Cardiac muscle cell (in vitro differentiated cells and primary cell): ENCODE measurements around the gene OR2J3. TPM values are rescaled to one million over a fixed set of nuclear protein-coding genes. Genes with fewer than 3 reads are reported as not detected.

ENCODE experiments used
- DNase-seq, 2 donors: peaks; one replicate each; pipeline versions ENCODE4 v3.0.0 to v3.0.0-alpha.2; 2010 to 2017; ENCODE audit warnings: low read depth in 1 of 2, low spot score in 1 of 2
- H3K27ac ChIP-seq: fragments of 200-600 bp; sonication (generic); 2 replicates; pipeline ENCODE4 v1.5.1; 2016
- H3K27me3 ChIP-seq: fragments of 200-600 bp; sonication (generic); 2 replicates; pipeline ENCODE4 v1.6.0; 2016; ENCODE audit warnings: control low read depth
- H3K36me3 ChIP-seq: fragments of 200-600 bp; sonication (generic); 2 replicates; pipeline ENCODE4 v1.5.1; 2016; ENCODE audit warnings: control low read depth
- H3K4me1 ChIP-seq: fragments of 200-600 bp; sonication (generic); 2 replicates; pipeline ENCODE4 v1.8.1; 2017; ENCODE audit warnings: low read depth, mild to moderate bottlenecking, mixed run types
- H3K4me3 ChIP-seq: fragments of 200-600 bp; sonication (generic); 2 replicates; pipeline ENCODE4 v1.5.1; 2016; ENCODE audit warnings: mild to moderate bottlenecking
- H3K9me3 ChIP-seq: fragments of 200-600 bp; sonication (generic); 2 replicates; pipeline ENCODE4 v1.5.1; 2017; ENCODE audit warnings: low read depth, mild to moderate bottlenecking, control low read depth
- polyA plus RNA-seq: library from polyadenylated mRNA; unstranded; fragments of >200 nt; fragmentation: Nextera tagmentation; extraction: Ambion mirVana; gene quantifications from 2 replicates; pipeline ENCODE4 v1.2.1, GENCODE V29; 2016
- total RNA-seq: library from RNA; depleted of rRNA; stranded (reverse); fragments of >200 nt; gene quantifications from 2 replicates; pipeline ENCODE4 v1.2.3, GENCODE V29; 2016
- TF ChIP-seq, protein P1 (sequence below): IDR thresholded peaks from 2 replicates; pipeline ENCODE4 v1.5.1; 2012; ENCODE audit warnings: low read depth, mild to moderate bottlenecking, low read length

The OR2J3 gene
- total and polyA plus RNA-seq, 2 experiments from 2014 or later: not detected

DNA sequence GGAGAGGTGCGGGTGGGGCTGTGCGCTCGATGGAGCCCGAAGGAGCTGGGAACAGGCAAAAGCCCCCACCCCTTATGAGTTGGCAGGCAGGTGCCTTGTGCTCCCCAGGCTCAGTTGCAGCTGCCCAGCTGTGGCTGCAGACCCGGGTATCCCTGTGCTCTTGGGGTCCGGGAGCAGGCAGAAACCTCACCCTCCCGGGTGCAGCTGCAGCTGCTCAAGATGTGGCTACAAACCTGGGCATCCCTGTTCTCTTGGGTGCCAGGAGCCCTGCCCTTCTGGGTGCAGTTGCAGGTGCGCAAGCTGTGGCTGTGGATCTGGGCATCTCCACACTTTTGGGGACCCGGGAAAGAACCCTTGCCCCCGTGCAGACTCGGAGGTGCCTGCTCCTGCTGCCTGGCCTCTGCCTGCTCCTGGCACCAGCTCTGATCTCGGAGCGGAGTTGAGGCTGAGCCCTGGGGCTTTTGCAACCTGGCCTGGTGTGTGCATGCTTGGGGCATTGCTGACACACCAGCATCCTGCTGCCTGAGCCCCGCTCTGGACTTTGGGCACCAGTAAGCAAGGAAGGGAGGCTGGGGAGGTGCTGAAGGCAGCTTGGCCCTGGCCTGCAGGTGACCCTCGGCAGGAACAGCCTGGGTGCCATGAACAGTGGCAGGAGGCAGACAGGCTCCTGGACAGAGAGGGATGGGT, 21.6 kb downstream of the OR2J3 start:
- TF ChIP-seq, protein P1, sequence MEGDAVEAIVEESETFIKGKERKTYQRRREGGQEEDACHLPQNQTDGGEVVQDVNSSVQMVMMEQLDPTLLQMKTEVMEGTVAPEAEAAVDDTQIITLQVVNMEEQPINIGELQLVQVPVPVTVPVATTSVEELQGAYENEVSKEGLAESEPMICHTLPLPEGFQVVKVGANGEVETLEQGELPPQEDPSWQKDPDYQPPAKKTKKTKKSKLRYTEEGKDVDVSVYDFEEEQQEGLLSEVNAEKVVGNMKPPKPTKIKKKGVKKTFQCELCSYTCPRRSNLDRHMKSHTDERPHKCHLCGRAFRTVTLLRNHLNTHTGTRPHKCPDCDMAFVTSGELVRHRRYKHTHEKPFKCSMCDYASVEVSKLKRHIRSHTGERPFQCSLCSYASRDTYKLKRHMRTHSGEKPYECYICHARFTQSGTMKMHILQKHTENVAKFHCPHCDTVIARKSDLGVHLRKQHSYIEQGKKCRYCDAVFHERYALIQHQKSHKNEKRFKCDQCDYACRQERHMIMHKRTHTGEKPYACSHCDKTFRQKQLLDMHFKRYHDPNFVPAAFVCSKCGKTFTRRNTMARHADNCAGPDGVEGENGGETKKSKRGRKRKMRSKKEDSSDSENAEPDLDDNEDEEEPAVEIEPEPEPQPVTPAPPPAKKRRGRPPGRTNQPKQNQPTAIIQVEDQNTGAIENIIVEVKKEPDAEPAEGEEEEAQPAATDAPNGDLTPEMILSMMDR: no peak

DNA sequence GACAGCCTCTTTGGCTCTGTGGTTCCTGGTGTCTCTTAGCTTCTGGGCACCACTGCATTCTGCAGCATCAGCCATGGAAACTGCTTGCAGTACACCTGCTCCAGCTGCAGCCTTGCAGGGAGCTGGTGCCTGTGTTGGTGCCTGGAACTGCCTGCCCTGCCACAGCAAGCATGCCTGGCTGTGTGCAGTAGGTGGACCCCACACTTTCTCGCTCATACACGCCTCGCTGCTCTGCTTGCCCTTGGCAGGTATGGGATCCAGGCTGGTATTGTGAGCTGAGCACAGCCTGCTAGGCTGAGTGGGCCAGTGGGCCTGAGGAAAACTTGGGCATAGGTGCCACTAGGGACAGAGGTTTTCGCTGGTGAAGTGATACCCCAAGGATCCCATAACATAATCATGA, 22.8 kb downstream of the OR2J3 start:
- H3K27ac ChIP-seq: no peak overlapping the region
- no peaks in the 10 kb centered on the region for H3K9me3 ChIP-seq
- H3K36me3 ChIP-seq: no peaks in the 10 kb centered on the region
- H3K4me3 ChIP-seq: no peak overlapping the region
- TF ChIP-seq, protein P1: no peak
- H3K27me3 ChIP-seq: peaks cover 3% of the 10 kb centered on the region
- no peaks in the 10 kb centered on the region for H3K4me1 ChIP-seq
- no peak for DNase-seq

More for the DNA sequence above, 21.6 kb downstream of the OR2J3 start:
- Histone ChIP-seq H3K27me3 (peaks cover 3% of the 10 kb centered on the region), H3K4me1 (no peaks in the 10 kb centered on the region), H3K4me3 (no peak overlapping the region), H3K27ac (no peak overlapping the region), H3K36me3 (no peaks in the 10 kb centered on the region), H3K9me3 (no peaks in the 10 kb centered on the region)
- DNase-seq: no peak

DNA sequence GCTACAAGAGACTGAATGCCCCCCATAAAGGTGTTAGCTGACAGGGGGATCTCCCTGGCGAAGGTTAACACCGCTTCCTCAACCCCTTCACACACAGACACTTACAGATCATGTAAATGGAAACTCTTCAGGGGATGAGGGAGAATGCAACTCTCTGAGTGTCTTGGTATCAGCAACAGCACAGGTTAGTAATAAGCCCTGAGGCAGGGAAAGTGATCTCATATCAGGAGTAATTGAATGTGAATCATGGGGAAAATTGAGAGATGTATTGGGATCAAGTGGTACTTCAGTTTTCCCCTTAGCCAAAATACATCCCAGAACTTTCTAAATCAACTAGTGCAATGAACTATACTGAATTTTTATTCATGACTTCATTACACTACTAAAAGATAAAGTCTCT, 23.8 kb downstream of the OR2J3 start:
- Histone ChIP-seq H3K4me1 (no peaks in the 10 kb centered on the region), H3K36me3 (no peaks in the 10 kb centered on the region), H3K27me3 (peaks cover 3% of the 10 kb centered on the region), H3K27ac (no peak overlapping the region), H3K9me3 (no peaks in the 10 kb centered on the region), H3K4me3 (no peak overlapping the region)
- TF ChIP-seq, protein P1: no peak
- DNase-seq: no peak

DNA sequence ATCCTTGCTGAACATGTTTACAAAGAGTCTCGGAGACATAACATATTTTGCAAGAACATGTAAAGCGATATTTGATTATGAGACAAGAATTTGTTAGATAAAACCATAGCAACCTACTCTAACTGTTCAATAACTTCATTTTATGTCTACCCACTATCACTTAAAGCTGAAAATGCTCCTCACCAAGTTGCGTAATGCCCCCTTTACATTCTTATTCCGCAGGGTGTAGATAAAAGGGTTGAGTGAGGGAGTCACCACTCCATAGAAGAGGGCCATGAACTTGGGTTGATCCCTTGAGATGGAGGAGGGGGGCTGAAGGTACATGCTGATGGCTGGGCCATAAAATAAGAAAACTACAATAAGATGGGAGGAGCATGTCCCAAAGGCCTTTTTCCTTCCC, 29.9 kb downstream of the OR2J3 start:
- H3K4me1 ChIP-seq: no peaks in the 10 kb centered on the region
- H3K9me3 ChIP-seq: no peaks in the 10 kb centered on the region
- H3K27me3 ChIP-seq: no peaks in the 10 kb centered on the region
- no peak overlapping the region for H3K27ac ChIP-seq
- no peak overlapping the region for H3K4me3 ChIP-seq
- no peak for DNase-seq
- no peaks in the 10 kb centered on the region for H3K36me3 ChIP-seq
- TF ChIP-seq, protein P1: no peak

DNA sequence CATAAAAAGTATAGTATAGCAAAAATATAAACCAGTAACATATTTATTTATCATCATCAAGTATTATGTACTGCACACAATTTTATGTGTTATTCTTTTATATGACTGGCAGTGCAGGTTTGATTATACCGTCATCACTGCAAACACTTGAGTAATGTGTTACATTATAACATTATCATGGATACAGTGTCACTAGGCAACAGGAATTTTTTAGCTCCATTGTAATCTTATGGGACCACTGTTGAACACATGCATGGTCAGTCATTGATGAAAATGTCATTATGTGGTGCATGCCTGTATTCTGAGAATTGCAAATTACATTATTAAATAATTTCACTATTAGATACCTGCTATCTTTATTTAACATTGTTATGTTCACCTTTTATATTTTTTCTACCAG, 33.7 kb downstream of the OR2J3 start:
- no peaks in the 10 kb centered on the region for H3K9me3 ChIP-seq
- DNase-seq: no peak
- H3K27me3 ChIP-seq: no peaks in the 10 kb centered on the region
- H3K36me3 ChIP-seq: no peaks in the 10 kb centered on the region
- TF ChIP-seq, protein P1: no peak
- no peak overlapping the region for H3K27ac ChIP-seq
- no peaks in the 10 kb centered on the region for H3K4me1 ChIP-seq
- H3K4me3 ChIP-seq: no peak overlapping the region
